HEK293T (cell line): Measurements from ENCODE around the gene PPM1L.

Experiments
- ARNT ChIP-seq: fragments of 450-650 bp; IDR thresholded peaks from 2 replicates; pipeline ENCODE4 v1.6.1; 2017; ENCODE audit warnings: mild to moderate bottlenecking
- BHLHE40 ChIP-seq: fragments of 450-650 bp; IDR thresholded peaks from 2 replicates; pipeline ENCODE4 v1.6.1; 2016; ENCODE audit warnings: mild to moderate bottlenecking, moderate library complexity, borderline replicate concordance
- CTBP1 ChIP-seq: fragments of 450-650 bp; IDR thresholded peaks from 2 replicates; pipeline ENCODE4 v1.6.1; 2016; ENCODE audit warnings: borderline replicate concordance
- ELF4 ChIP-seq: fragments of 450-650 bp; IDR thresholded peaks from 2 replicates; pipeline ENCODE4 v1.6.1; 2017; ENCODE audit warnings: antibody characterized with exemption
- FOXM1 ChIP-seq: fragments of 450-650 bp; IDR thresholded peaks from 2 replicates; pipeline ENCODE4 v1.6.1; 2017; ENCODE audit warnings: mild to moderate bottlenecking, borderline replicate concordance
- HDGF ChIP-seq: fragments of 450-650 bp; IDR thresholded peaks from 2 replicates; pipeline ENCODE4 v1.6.1; 2017; ENCODE audit warnings: antibody characterized with exemption, borderline replicate concordance
- L3MBTL2 ChIP-seq: fragments of 450-650 bp; conservative IDR thresholded peaks from 2 replicates; pipeline ENCODE4 v1.6.1; 2016; ENCODE audit warnings: mild to moderate bottlenecking
- LEF1 ChIP-seq: fragments of 450-650 bp; IDR thresholded peaks from 2 replicates; pipeline ENCODE4 v1.6.1; 2017; ENCODE audit warnings: mild to moderate bottlenecking, borderline replicate concordance
- NFRKB ChIP-seq: fragments of 450-650 bp; IDR thresholded peaks from 2 replicates; pipeline ENCODE4 v1.6.1; 2016; ENCODE audit warnings: mild to moderate bottlenecking, moderate library complexity
- SP1 ChIP-seq: fragments of 450-650 bp; IDR thresholded peaks from 2 replicates; pipeline ENCODE4 v1.6.1; 2017
- SUZ12 ChIP-seq: fragments of 450-650 bp; IDR thresholded peaks from 2 replicates; pipeline ENCODE4 v1.6.1; 2016; ENCODE audit warnings: mild to moderate bottlenecking
- TARDBP ChIP-seq: fragments of 450-650 bp; IDR thresholded peaks from 2 replicates; pipeline ENCODE4 v1.6.1; 2016
- ZNF384 ChIP-seq: fragments of 450-650 bp; IDR thresholded peaks from 2 replicates; pipeline ENCODE4 v1.6.1; 2016
- TF ChIP-seq, protein P1 (sequence below): fragments of 450-650 bp; IDR thresholded peaks from 2 replicates; pipeline ENCODE4 v1.6.1; 2016

DNA sequence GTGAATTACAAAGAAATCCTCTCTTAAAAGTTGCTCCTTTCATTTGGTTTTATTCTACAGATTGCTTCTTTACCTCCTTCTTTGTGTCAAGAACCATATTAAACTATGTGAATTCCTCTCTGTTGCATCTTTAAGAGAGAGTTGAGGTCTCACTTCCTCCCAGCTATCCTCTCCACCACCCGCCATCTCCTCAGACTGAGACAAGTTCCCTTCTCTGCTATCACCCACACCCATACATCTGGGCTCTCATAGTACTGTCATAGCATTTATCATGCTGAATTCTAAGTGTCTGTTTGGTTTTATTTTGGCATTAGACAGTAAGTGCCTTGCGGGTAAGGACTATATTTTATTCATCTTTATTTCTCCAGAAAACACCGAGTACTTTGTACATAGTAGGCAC is 294.9 kb downstream of the PPM1L start:
- TF ChIP-seq HDGF: no peak
- TF ChIP-seq ELF4: no peak
- no peak for TF ChIP-seq FOXM1
- no peak for TF ChIP-seq SUZ12
- TF ChIP-seq TARDBP: no peak
- no peak for TF ChIP-seq ZNF384
- no peak for TF ChIP-seq SP1
- TF ChIP-seq L3MBTL2: no peak
- TF ChIP-seq, protein P1, sequence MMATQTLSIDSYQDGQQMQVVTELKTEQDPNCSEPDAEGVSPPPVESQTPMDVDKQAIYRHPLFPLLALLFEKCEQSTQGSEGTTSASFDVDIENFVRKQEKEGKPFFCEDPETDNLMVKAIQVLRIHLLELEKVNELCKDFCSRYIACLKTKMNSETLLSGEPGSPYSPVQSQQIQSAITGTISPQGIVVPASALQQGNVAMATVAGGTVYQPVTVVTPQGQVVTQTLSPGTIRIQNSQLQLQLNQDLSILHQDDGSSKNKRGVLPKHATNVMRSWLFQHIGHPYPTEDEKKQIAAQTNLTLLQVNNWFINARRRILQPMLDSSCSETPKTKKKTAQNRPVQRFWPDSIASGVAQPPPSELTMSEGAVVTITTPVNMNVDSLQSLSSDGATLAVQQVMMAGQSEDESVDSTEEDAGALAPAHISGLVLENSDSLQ: no peak
- no peak for TF ChIP-seq ARNT
- TF ChIP-seq NFRKB: no peak
- no peak for TF ChIP-seq BHLHE40
- TF ChIP-seq CTBP1: no peak
- no peak for TF ChIP-seq LEF1
